ENCODE measurements around the gene MYLK2.

- no peak for TF ChIP-seq CTCF (conservative IDR thresholded peaks at IDR 0.05 in 1 of 2, IDR thresholded peaks at IDR 0.05 in 1 of 2; ENCODE audit: low read depth in 1 of 2, low read length in 2 of 2)
- no peak for TF ChIP-seq EZH2 (IDR thresholded peaks at IDR 0.05; ENCODE audit: low read length, missing control alignments)
Measured at GRCh38 chr20:31853481-31853880, 34.3 kb downstream of the MYLK2 start.
